GM18868 (cell line): Measurements from ENCODE around the gene TCP11.

Experiments
- ATAC-seq: cut with Tn5 transposase; IDR thresholded peaks from one replicate; pipeline ENCODE4 v1.9.1; 2021; ENCODE audit warnings: mild to moderate bottlenecking, moderate library complexity; ENCODE audit not compliant: unreplicated experiment

TCP11 gene

DNA sequence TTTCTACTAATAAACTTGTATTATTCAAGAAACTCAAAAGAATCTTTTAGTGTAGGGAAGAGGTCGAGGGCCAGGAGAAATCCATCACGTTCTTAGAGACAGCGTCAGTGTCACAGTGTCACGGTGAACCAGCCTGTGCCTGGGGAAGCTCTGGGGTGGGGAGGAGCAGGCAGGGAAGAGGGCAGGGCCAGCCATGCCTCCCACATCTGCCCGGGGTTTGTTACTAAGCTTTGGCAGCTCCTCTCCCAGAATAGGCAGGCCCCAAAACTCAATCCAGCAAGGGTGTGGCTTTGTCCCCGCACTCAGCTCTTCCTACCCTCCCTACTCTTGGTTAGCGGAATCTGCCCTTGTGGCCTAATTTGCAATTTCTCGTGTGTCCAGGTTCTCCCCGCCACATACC, 72.9 kb downstream of the TCP11 start:
- ATAC-seq = no peak
